ENCODE measurements around the gene CDIP1.

DNA sequence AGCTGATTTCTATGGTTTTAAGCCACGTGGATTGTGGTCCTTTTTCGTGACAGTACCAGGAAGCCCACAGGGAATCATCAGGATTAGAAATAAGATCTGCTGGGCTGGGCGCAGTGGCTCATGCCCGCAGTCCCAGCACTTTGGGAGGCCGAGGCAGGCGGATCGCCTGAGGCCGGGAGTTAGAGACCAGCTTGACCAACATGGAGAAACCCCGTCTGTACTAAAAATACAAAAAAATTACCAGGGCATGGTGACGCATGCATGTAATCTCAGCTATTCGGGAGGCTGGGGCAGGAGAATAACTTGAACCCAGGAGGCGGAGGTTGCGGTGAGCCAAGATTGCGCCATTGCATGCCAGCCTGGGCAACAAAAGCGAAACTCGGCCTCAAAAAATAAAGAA, 70.7 kb downstream of the CDIP1 start:
- TF ChIP-seq POLR2A (IDR thresholded peaks at IDR 0.05; ENCODE audit: low read depth, low read length) = no peak
- TF ChIP-seq POLR2AphosphoS5 (IDR thresholded peaks at IDR 0.05; ENCODE audit: low read depth, low read length) = no peak
- TF ChIP-seq TAF1 (IDR thresholded peaks at IDR 0.05; ENCODE audit: low read depth, low read length) = no peak
- TF ChIP-seq PAX5 (IDR thresholded peaks at IDR 0.05; ENCODE audit: insufficient read depth, low read length, severe bottlenecking) = no peak

Data from GM12891 (cell line).